Neural cell (in vitro differentiated cells): Measurements from ENCODE around the gene GPHB5. TPM values are rescaled to one million over a fixed set of nuclear protein-coding genes. Genes with fewer than 3 reads are reported as not detected.

Experiments
- H2AFZ ChIP-seq: fragments of 200-600, 300-800 bp; sonication (generic), shearing (Covaris generic); 2 replicates; pipeline ENCODE4 v1.6.0; 2014; ENCODE audit warnings: low read depth, mild to moderate bottlenecking, antibody characterized with exemption, low read length, moderate library complexity
- H3F3A ChIP-seq: fragments of 200-600 bp; shearing (Covaris generic); 2 replicates; pipeline ENCODE4 v1.6.1; 2016; ENCODE audit warnings: mild to moderate bottlenecking, moderate library complexity, mixed read lengths, antibody characterized with exemption, low read length; ENCODE audit not compliant: insufficient read depth, poor library complexity, severe bottlenecking
- H3K27ac ChIP-seq: fragments of 200-600, 300-800 bp; sonication (generic), shearing (Covaris generic); 2 replicates; pipeline ENCODE4 v1.5.1; 2014; ENCODE audit warnings: mild to moderate bottlenecking, low read length, moderate library complexity
- H3K27me3 ChIP-seq: fragments of 300-800, 200-600 bp; sonication (generic), shearing (Covaris generic); 2 replicates; pipeline ENCODE4 v1.6.0; 2014; ENCODE audit warnings: mild to moderate bottlenecking, low read depth, low read length, moderate library complexity; ENCODE audit not compliant: insufficient read depth
- H3K36me3 ChIP-seq: fragments of 300-800, 200-600 bp; sonication (generic), shearing (Covaris generic); 2 replicates; pipeline ENCODE4 v1.5.1; 2014; ENCODE audit warnings: mild to moderate bottlenecking, antibody characterized with exemption, low read length, moderate library complexity; ENCODE audit not compliant: insufficient read depth
- H3K4me2 ChIP-seq: fragments of 300-800, 200-600 bp; sonication (generic), shearing (Covaris generic); 2 replicates; pipeline ENCODE4 v1.6.0; 2014; ENCODE audit warnings: mild to moderate bottlenecking, low read length
- H3K4me3 ChIP-seq: fragments of 300-800, 200-600 bp; sonication (generic), shearing (Covaris generic); 2 replicates; pipeline ENCODE4 v1.5.1; 2014; ENCODE audit warnings: mild to moderate bottlenecking, low read length, moderate library complexity
- H3K79me2 ChIP-seq: fragments of 200-600 bp; shearing (Covaris generic); replicated peaks from 2 replicates; pipeline ENCODE4 v1.6.0; 2014; ENCODE audit warnings: mild to moderate bottlenecking, low read length, moderate library complexity; ENCODE audit not compliant: insufficient read depth
- H3K9ac ChIP-seq: fragments of 300-800, 200-600 bp; sonication (generic), shearing (Covaris generic); 2 replicates; pipeline ENCODE4 v1.6.1; 2016; ENCODE audit warnings: mild to moderate bottlenecking, low read length, mixed read lengths
- H3K9me2 ChIP-seq: fragments of 200-600 bp; shearing (Covaris generic); 2 replicates; pipeline ENCODE4 v1.6.1; 2016; ENCODE audit warnings: mild to moderate bottlenecking, low read length, mixed read lengths; ENCODE audit not compliant: insufficient read depth
- H3K9me3 ChIP-seq: fragments of 200-600, 300-800 bp; sonication (generic), shearing (Covaris generic); 2 replicates; pipeline ENCODE4 v1.6.1; 2016; ENCODE audit warnings: mild to moderate bottlenecking, mixed run types, low read length, moderate library complexity, mixed read lengths
- H4K20me1 ChIP-seq: fragments of 200-600 bp; shearing (Covaris generic); 2 replicates; pipeline ENCODE4 v1.6.1; 2016; ENCODE audit warnings: mild to moderate bottlenecking, mixed run types; ENCODE audit not compliant: insufficient read depth
- CTCF ChIP-seq: fragments of 450-650 bp; IDR thresholded peaks from 2 replicates; pipeline ENCODE4 v1.5.1; 2014; ENCODE audit warnings: antibody characterized with exemption, mild to moderate bottlenecking, moderate library complexity; ENCODE audit not compliant: poor library complexity, severe bottlenecking
- EP300 ChIP-seq: fragments of 450-650 bp; conservative IDR thresholded peaks from 2 replicates; pipeline ENCODE4 v1.6.1; 2014; ENCODE audit warnings: antibody characterized with exemption, mild to moderate bottlenecking, moderate library complexity; ENCODE audit not compliant: poor library complexity, severe bottlenecking
- EZH2 ChIP-seq: fragments of 200-600, 300-800 bp; shearing (Covaris generic), sonication (generic); IDR thresholded peaks from 2 replicates; pipeline ENCODE4 v1.6.1; 2014; ENCODE audit warnings: antibody characterized with exemption, low read length, borderline replicate concordance, mild to moderate bottlenecking; ENCODE audit not compliant: insufficient read depth, poor library complexity, severe bottlenecking
- MXI1 ChIP-seq: fragments of 450-650 bp; conservative IDR thresholded peaks from 2 replicates; pipeline ENCODE4 v1.6.1; 2014; ENCODE audit warnings: antibody characterized with exemption, mild to moderate bottlenecking; ENCODE audit not compliant: poor library complexity, severe bottlenecking
- POLR2AphosphoS5 ChIP-seq: IDR thresholded peaks from 2 replicates; pipeline ENCODE4 v1.6.1; 2012
- RAD21 ChIP-seq: fragments of 450-650 bp; conservative IDR thresholded peaks from 2 replicates; pipeline ENCODE4 v1.6.1; 2014; ENCODE audit warnings: antibody characterized with exemption, mild to moderate bottlenecking, moderate library complexity
- SMC3 ChIP-seq: fragments of 450-650 bp; conservative IDR thresholded peaks from 2 replicates; pipeline ENCODE4 v1.6.1; 2014; ENCODE audit warnings: antibody characterized with exemption, mild to moderate bottlenecking, moderate library complexity; ENCODE audit not compliant: poor library complexity
- TAF1 ChIP-seq: IDR thresholded peaks from 2 replicates; pipeline ENCODE4 v1.6.1; 2012; ENCODE audit warnings: low read depth
- polyA plus RNA-seq: library from polyadenylated mRNA; depleted of rRNA; stranded (reverse); fragments of >200 nt; gene quantifications from 2 replicates; pipeline ENCODE4 v1.2.3, GENCODE V29; 2014
- TF ChIP-seq, protein P1 (sequence below): IDR thresholded peaks from 2 replicates; pipeline ENCODE4 v1.6.1; 2012; ENCODE audit warnings: borderline replicate concordance

Gene GPHB5
- polyA plus RNA-seq, 1 donor from 2014 or later: not detected

DNA sequence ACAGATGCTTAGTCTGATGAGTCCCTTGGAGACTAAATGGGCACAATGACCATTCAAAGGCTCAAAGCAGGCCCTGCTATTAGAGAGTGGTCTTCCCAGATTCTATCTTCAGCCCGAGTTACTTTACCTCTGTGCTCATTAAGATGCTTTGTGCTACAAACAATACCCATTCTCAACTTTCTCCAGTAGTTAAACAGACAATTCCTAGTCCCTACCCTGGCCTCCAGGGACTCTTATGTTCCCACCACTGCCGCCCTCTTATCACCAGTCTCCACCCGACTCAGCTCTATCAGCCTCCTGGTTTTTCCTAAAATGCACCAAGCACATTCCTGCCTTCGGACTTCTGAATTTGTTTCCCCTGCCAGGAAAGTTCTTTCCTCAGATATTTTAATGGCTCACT is 25.6 kb upstream of the GPHB5 start:
- Histone ChIP-seq H3K27ac (no peak overlapping the region), H3K9ac (no peak overlapping the region), H3K79me2 (no peaks in the 10 kb centered on the region), H3K4me3 (no peak overlapping the region), H3K9me2 (no peaks in the 10 kb centered on the region), H3K27me3 (no peaks in the 10 kb centered on the region), H4K20me1 (no peaks in the 10 kb centered on the region), H2AFZ (no peak overlapping the region), H3K36me3 (no peaks in the 10 kb centered on the region), H3F3A (no peaks in the 10 kb centered on the region), H3K4me2 (no peak overlapping the region), H3K9me3 (no peaks in the 10 kb centered on the region)
- TF ChIP-seq RAD21 (no peak), MXI1 (no peak), EP300 (no peak), SMC3 (no peak), POLR2AphosphoS5 (no peak), TAF1 (no peak), EZH2 (no peak), CTCF (no peak)
- TF ChIP-seq, protein P1, sequence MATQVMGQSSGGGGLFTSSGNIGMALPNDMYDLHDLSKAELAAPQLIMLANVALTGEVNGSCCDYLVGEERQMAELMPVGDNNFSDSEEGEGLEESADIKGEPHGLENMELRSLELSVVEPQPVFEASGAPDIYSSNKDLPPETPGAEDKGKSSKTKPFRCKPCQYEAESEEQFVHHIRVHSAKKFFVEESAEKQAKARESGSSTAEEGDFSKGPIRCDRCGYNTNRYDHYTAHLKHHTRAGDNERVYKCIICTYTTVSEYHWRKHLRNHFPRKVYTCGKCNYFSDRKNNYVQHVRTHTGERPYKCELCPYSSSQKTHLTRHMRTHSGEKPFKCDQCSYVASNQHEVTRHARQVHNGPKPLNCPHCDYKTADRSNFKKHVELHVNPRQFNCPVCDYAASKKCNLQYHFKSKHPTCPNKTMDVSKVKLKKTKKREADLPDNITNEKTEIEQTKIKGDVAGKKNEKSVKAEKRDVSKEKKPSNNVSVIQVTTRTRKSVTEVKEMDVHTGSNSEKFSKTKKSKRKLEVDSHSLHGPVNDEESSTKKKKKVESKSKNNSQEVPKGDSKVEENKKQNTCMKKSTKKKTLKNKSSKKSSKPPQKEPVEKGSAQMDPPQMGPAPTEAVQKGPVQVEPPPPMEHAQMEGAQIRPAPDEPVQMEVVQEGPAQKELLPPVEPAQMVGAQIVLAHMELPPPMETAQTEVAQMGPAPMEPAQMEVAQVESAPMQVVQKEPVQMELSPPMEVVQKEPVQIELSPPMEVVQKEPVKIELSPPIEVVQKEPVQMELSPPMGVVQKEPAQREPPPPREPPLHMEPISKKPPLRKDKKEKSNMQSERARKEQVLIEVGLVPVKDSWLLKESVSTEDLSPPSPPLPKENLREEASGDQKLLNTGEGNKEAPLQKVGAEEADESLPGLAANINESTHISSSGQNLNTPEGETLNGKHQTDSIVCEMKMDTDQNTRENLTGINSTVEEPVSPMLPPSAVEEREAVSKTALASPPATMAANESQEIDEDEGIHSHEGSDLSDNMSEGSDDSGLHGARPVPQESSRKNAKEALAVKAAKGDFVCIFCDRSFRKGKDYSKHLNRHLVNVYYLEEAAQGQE: no peak

- no peaks in the 10 kb centered on the region for H3K36me3 ChIP-seq
Measured at GRCh38 chr14:63343878-63344277, 25.1 kb upstream of the GPHB5 start.

More at GRCh38 chr14:63343878-63344277, 25.1 kb upstream of the GPHB5 start:
- H4K20me1 ChIP-seq: no peaks in the 10 kb centered on the region
- H2AFZ ChIP-seq: no peak overlapping the region
- H3K9ac ChIP-seq: no peak overlapping the region
- H3K79me2 ChIP-seq: no peaks in the 10 kb centered on the region
- no peaks in the 10 kb centered on the region for H3F3A ChIP-seq
- H3K9me2 ChIP-seq: no peaks in the 10 kb centered on the region
- H3K4me2 ChIP-seq: no peak overlapping the region
- no peaks in the 10 kb centered on the region for H3K27me3 ChIP-seq
- H3K4me3 ChIP-seq: no peak overlapping the region
- TF ChIP-seq POLR2AphosphoS5 (no peak), EP300 (no peak), MXI1 (no peak), RAD21 (no peak), SMC3 (no peak), EZH2 (no peak), CTCF (no peak), TAF1 (no peak)
- TF ChIP-seq, protein P1: no peak
- no peaks in the 10 kb centered on the region for H3K9me3 ChIP-seq
- H3K27ac ChIP-seq: no peak overlapping the region
